Loucy (cell line): ENCODE results near the gene SH3RF1.

Experiments used
- CTCF ChIP-seq: fragments of 200-600 bp; sonication (generic); conservative IDR thresholded peaks from 2 replicates; pipeline ENCODE4 v1.5.1; 2014; ENCODE audit warnings: mild to moderate bottlenecking, antibody characterized with exemption, low read length
- EZH2phosphoT487 ChIP-seq: fragments of 200-600 bp; IDR thresholded peaks from 2 replicates; pipeline ENCODE4 v1.6.1; 2018; ENCODE audit warnings: antibody characterized with exemption, mild to moderate bottlenecking, moderate library complexity, borderline replicate concordance

- TF ChIP-seq CTCF (no peak), EZH2phosphoT487 (no peak)
These were observed 199.9 kb downstream of the SH3RF1 start for GRCh38 chr4:169070895-169071218.
